ENCODE measurements around the gene FRY.

FRY gene

GRCh38 chr13:32187651-32188050 is 156.1 kb downstream of the FRY start:
- no peak for DNase-seq

GRCh38 chr13:32191452-32191998 is 160.0 kb downstream of the FRY start:
- DNase-seq = no peak

- no peak for DNase-seq
Observed at GRCh38 chr13:32195713-32196112, 164.1 kb downstream of the FRY start.

GRCh38 chr13:32199168-32199567 is 167.6 kb downstream of the FRY start:
- DNase-seq = no peak

DNA sequence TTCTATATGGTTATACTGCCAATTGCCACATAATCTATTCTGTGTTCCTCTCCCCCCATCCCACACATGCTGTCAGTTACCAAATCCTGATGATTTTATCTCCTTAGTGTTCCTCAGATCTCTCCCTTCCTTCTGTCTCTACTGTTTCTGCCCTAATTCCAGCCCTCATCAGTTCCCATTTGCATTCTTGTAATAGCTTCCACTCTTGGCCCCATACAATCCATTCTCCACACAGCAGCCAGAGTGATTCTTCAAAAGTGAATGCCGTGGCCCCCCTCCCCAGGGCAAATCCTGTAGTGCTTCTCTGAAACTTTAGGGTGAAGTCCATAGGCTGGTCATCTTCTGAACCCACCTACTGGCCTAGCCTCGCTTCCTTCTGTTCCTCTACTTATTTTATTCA is 169.2 kb downstream of the FRY start:
- DNase-seq = no peak

DNA sequence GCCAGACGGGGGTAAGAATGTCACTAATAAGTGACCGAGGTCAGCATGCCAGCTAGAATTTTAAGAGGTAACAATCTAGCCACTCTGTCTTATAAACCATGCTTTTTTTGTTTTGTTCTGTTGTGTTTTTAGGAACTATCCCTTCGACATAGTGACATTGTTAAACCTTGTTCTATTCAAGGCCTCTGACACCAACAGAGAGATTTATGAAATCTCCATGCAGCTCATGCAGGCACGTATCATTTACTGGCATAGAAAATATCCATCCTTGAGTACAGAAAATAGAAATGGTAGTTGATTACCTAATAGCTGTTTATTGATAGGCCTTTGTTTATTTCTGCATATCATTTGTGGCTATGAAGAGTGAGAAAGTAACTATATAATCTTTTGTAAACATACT is 170.2 kb downstream of the FRY start:
- DNase-seq = no peak

GRCh38 chr13:32202268-32202667 is 170.7 kb downstream of the FRY start:
- DNase-seq = no peak

DNA sequence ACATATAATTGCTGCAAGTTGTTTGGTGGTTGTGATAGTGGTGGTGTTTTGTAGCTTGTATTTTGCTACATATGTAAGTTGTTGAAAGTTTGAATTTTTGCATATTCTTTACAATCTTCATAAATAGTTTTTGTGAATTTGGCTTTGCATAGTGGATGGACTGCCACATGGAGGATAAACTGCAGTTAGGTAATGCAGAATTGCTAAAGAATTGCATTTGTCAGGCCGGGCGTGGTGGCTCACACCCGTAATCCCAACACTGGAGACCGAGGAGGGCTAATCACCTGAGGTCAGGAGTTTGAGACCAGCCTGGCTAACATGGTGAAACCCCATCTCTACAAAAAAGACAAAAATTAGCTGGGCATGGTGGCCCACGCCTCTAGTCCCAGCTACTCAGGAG is 171.6 kb downstream of the FRY start:
- no peak for DNase-seq

GRCh38 chr13:32203736-32204135 is 172.2 kb downstream of the FRY start:
- no peak for DNase-seq

- DNase-seq = no peak
Observed at GRCh38 chr13:32205431-32206096, 174.0 kb downstream of the FRY start.

- no peak for DNase-seq
Observed at GRCh38 chr13:32206097-32206740, 174.6 kb downstream of the FRY start.

DNA sequence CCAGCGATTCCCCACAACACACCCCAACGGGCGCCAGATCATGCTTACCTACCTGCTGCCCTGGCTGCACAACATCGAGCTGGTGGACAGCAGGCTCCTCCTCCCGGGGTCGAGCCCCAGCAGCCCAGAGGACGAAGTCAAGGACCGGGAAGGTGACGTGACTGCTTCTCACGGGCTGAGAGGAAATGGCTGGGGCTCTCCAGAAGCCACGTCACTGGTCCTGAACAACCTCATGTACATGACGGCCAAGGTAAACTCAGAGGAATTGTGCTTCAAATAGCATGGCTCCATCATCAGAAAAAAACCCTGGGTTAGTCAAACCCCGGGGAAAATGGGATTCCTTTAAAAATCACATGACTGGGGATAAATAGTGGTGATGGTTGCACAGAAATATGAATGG is 177.3 kb downstream of the FRY start:
- DNase-seq = no peak

GRCh38 chr13:32209652-32210051 is 178.1 kb downstream of the FRY start:
- no peak for DNase-seq

DNA sequence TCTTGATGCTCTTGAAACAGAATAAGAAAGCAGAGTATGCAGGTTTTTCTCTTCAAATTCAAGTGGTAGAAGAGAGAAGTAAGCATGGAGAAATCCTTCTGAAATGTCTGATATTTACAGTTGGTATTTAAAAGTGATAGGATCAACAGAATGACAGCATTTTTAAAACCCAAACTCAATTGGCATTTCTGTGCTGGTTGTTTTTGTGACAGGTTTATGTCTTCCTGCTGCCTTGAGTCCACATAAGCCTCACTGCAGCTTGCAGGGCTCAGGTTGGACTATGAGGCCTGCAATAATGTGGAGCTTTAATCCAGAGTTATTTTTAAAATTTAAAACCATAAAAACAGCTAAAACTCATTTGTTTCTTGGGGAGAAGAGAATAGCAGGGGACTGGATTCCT is 178.5 kb downstream of the FRY start:
- no peak for DNase-seq

DNA sequence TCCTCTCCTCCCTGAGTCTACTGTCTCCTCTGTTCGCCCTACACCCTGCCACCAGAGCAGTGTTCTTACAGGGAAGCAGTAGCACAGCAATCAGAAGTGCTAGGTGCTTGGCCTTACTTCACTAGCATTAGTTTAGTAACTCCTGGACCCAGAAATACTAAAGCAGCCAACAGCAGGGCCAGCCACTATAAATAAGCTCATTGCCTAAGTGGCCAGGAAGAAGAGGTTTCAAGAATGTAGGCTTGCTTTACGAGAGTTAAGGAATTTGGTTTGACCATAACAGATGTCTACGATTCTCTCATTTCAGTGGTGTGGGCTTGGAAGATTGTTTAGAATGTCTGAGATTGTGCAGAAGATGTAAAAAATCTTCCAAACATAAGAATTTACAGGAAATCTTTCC is 180.2 kb downstream of the FRY start:
- DNase-seq = no peak

GRCh38 chr13:32212421-32212820 is 180.8 kb downstream of the FRY start:
- DNase-seq = no peak

DNA sequence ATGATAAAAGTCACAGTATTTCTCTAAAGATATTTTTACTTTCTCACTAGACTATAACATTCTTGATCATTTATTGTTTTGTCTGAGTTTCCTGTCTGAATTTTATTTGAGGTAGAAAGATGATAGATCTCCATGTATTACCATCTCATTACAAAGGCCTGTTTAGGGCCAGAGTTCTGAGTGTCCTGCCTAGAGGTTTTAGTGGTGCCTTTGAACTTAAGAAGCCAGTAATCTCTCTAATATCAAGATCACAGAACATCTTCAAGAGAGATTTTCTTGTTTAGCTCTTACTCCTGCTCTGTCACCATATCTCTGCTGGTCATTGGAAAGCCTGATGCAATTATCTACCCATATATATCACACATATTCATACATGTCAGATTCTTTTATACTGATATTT is 182.1 kb downstream of the FRY start:
- no peak for DNase-seq

- DNase-seq = no peak
Observed at GRCh38 chr13:32214071-32214470, 182.5 kb downstream of the FRY start.

- no peak for DNase-seq
Observed at GRCh38 chr13:32216281-32216680, 184.7 kb downstream of the FRY start.

GRCh38 chr13:32222046-32222676 is 190.6 kb downstream of the FRY start:
- no peak for DNase-seq

GRCh38 chr13:32224916-32225315 is 193.3 kb downstream of the FRY start:
- DNase-seq = no peak

- DNase-seq = no peak
Observed at GRCh38 chr13:32225481-32225931, 193.9 kb downstream of the FRY start.

- no peak for DNase-seq
Observed at GRCh38 chr13:32228330-32229041, 196.9 kb downstream of the FRY start.

All from NCI-H187 (cell line).